CD14-positive monocyte (primary cell): ENCODE measurements around the gene GPX3. TPM values are rescaled to one million over a fixed set of nuclear protein-coding genes. Genes with fewer than 3 reads are reported as not detected.

ENCODE experiments used
- DNase-seq, 3 donors: peaks; one replicate each; pipeline ENCODE4 v3.0.0-alpha.2; 2011 to 2022
- H2AFZ ChIP-seq: 2 replicates; pipeline ENCODE4 v1.6.0; 2012; ENCODE audit warnings: mild to moderate bottlenecking, low read depth, low read length, inconsistent platforms; ENCODE audit not compliant: insufficient read depth, poor library complexity, severe bottlenecking
- H3K27ac ChIP-seq, 2 donors: 1 replicate in 1 of 2; 2 replicates in 1 of 2; pipeline ENCODE4 v1.5.1; 2012 to 2013; ENCODE audit warnings: low read length in 2 of 2, control low read depth in 1 of 2, inconsistent platforms in 1 of 2, low read depth in 1 of 2, mild to moderate bottlenecking in 1 of 2
- H3K27me3 ChIP-seq, 2 donors: one replicate each; pipeline versions ENCODE4 v1.6.0 to v1.6.1; 2011 to 2013; ENCODE audit warnings: low read length in 2 of 2; ENCODE audit not compliant: control insufficient read depth in 2 of 2, insufficient read depth in 2 of 2
- H3K36me3 ChIP-seq, 2 donors: replicated peaks in 1 of 2; 1 replicate in 1 of 2; 2 replicates in 1 of 2; pipeline versions ENCODE4 v1.5.1 to v1.6.1; 2012 to 2013; ENCODE audit warnings: low read length in 2 of 2, control low read depth in 1 of 2, inconsistent platforms in 1 of 2, mild to moderate bottlenecking in 1 of 2; ENCODE audit not compliant: insufficient read depth in 2 of 2, control insufficient read depth in 1 of 2
- H3K4me1 ChIP-seq, 2 donors: 1 replicate in 1 of 2; 2 replicates in 1 of 2; pipeline versions ENCODE4 v1.5.1 to v1.6.1; 2012 to 2013; ENCODE audit warnings: low read length in 2 of 2, control low read depth in 1 of 2, inconsistent platforms in 1 of 2, mild to moderate bottlenecking in 1 of 2, moderate library complexity in 1 of 2; ENCODE audit not compliant: insufficient read depth in 2 of 2, control insufficient read depth in 1 of 2
- H3K4me2 ChIP-seq: replicated peaks from 2 replicates; pipeline ENCODE3; 2012; ENCODE audit warnings: low read length, moderate library complexity, mild to moderate bottlenecking; ENCODE audit not compliant: poor library complexity, severe bottlenecking; ENCODE audit errors: extremely low read depth
- H3K4me3 ChIP-seq, 3 experiments: fragments of 200-600 bp in 1 of 3; sonication (generic) in 1 of 3; replicated peaks in 1 of 3; 1 replicate in 2 of 3; 2 replicates in 1 of 3; pipeline ENCODE4 v1.5.1; 2011 to 2013; ENCODE audit warnings: low read length in 3 of 3, mild to moderate bottlenecking in 3 of 3, control low read depth in 2 of 3, low read depth in 2 of 3, inconsistent platforms in 1 of 3, moderate library complexity in 1 of 3
- H3K79me2 ChIP-seq: 2 replicates; pipeline ENCODE4 v1.6.0; 2012; ENCODE audit warnings: mild to moderate bottlenecking, control low read depth, inconsistent platforms, low read length, moderate library complexity; ENCODE audit not compliant: insufficient read depth
- H3K9ac ChIP-seq: 2 replicates; pipeline ENCODE4 v1.6.0; 2017; ENCODE audit warnings: low read length, mild to moderate bottlenecking; ENCODE audit not compliant: insufficient read depth, poor library complexity, severe bottlenecking
- H3K9me3 ChIP-seq, 2 donors: replicated peaks in 1 of 2; 1 replicate in 1 of 2; 2 replicates in 1 of 2; pipeline versions ENCODE4 v1.5.1 to v1.6.1; 2012 to 2013; ENCODE audit warnings: low read length in 2 of 2, control low read depth in 1 of 2; ENCODE audit not compliant: control insufficient read depth in 1 of 2, insufficient read depth in 1 of 2
- H4K20me1 ChIP-seq: 2 replicates; pipeline ENCODE4 v1.6.0; 2012; ENCODE audit warnings: mild to moderate bottlenecking, low read length, control low read depth, moderate library complexity; ENCODE audit not compliant: insufficient read depth
- H3K27ac Mint-ChIP-seq, 7 donors: one replicate each; pipeline ENCODE4 v1.8.0; 2020; ENCODE audit warnings: mild to moderate bottlenecking in 7 of 7, mixed read lengths in 7 of 7, moderate library complexity in 6 of 7, inconsistent platforms in 2 of 7
- H3K27me3 Mint-ChIP-seq, 3 donors: one replicate each; pipeline ENCODE4 v1.8.0; 2021 to 2022; ENCODE audit warnings: low read depth in 3 of 3, mild to moderate bottlenecking in 3 of 3, mixed read lengths in 3 of 3, moderate library complexity in 3 of 3, inconsistent platforms in 1 of 3
- H3K36me3 Mint-ChIP-seq, 2 donors: one replicate each; pipeline ENCODE4 v1.8.0; 2020; ENCODE audit warnings: mixed read lengths in 2 of 2, inconsistent platforms in 1 of 2, mild to moderate bottlenecking in 1 of 2
- H3K4me1 Mint-ChIP-seq: one replicate; pipeline ENCODE4 v1.8.0; 2020; ENCODE audit warnings: mild to moderate bottlenecking, mixed read lengths
- H3K4me3 Mint-ChIP-seq, 2 donors: one replicate each; pipeline ENCODE4 v1.8.0; 2020; ENCODE audit warnings: mild to moderate bottlenecking in 2 of 2, mixed read lengths in 2 of 2, moderate library complexity in 1 of 2
- H3K9me3 Mint-ChIP-seq, 7 donors: one replicate each; pipeline ENCODE4 v1.8.0; 2020 to 2022; ENCODE audit warnings: mixed read lengths in 7 of 7, mild to moderate bottlenecking in 6 of 7, moderate library complexity in 6 of 7, inconsistent platforms in 2 of 7
- WGBS: methylation state at CpG from one replicate; pipeline ENCODE4 v1.1.5; 2013; ENCODE audit warnings: missing lambda C conversion rate; ENCODE audit not compliant: insufficient coverage; 5-methylcytosine and 5-hydroxymethylcytosine counted together
- intact Hi-C, 2 donors: fragments of 100-400 bp; cut with micrococcal nuclease; formaldehyde crosslinking; loops; one replicate each; pipeline versions ENCODE4 v1.15.0 to v1.15.1; 2023
- polyA plus RNA-seq, 3 donors: library from polyadenylated mRNA; depleted of rRNA in 1 of 3; unstranded in 2 of 3; stranded (reverse) in 1 of 3; fragments of 300-500 nt in 2 of 3; fragments of >200 nt in 1 of 3; fragmentation: Illumina TruSeq in 2 of 3; gene quantifications; 1 replicate in 2 of 3; 2 replicates in 1 of 3; pipeline ENCODE4 v1.2.3, GENCODE V29; 2012 to 2021
- TF ChIP-seq, protein P1 (sequence below): fragments of 200-600 bp; IDR thresholded peaks from one replicate; pipeline ENCODE4 v1.8.0; 2022; ENCODE audit warnings: antibody characterized with exemption, mild to moderate bottlenecking

GPX3 gene
- polyA plus RNA-seq, 3 donors: 3.5 to 12.7 (median 3.8) TPM

GRCh38 chr5:151001436-151001835 is 19.0 kb upstream of the GPX3 start:
- Histone ChIP-seq H2AFZ (no peak overlapping the region), H3K79me2 (no peaks in the 10 kb centered on the region), H3K27ac (no peak overlapping the region), H3K9ac (no peak overlapping the region), H4K20me1 (no peaks in the 10 kb centered on the region), H3K4me1 (peaks cover 6 to 7% of the 10 kb centered on the region in 2 donors), H3K4me3 (no peak overlapping the region), H3K4me2 (no peak overlapping the region), H3K36me3 (no peaks in the 10 kb centered on the region), H3K9me3 (no peaks in the 10 kb centered on the region), H3K27me3 (no peaks in the 10 kb centered on the region)
- Mint-ChIP-seq H3K36me3 (no peaks in the 10 kb centered on the region), H3K9me3 (peaks cover 0 to 8% (median 2%) of the 10 kb centered on the region in 7 donors), H3K4me1 (peaks cover 8% of the 10 kb centered on the region), H3K4me3 (no peak overlapping the region), H3K27me3 (peaks cover 0 to 2% (median 1%) of the 10 kb centered on the region in 3 donors), H3K27ac (no peak overlapping the region)
- DNase-seq: no peak
- TF ChIP-seq, protein P1, sequence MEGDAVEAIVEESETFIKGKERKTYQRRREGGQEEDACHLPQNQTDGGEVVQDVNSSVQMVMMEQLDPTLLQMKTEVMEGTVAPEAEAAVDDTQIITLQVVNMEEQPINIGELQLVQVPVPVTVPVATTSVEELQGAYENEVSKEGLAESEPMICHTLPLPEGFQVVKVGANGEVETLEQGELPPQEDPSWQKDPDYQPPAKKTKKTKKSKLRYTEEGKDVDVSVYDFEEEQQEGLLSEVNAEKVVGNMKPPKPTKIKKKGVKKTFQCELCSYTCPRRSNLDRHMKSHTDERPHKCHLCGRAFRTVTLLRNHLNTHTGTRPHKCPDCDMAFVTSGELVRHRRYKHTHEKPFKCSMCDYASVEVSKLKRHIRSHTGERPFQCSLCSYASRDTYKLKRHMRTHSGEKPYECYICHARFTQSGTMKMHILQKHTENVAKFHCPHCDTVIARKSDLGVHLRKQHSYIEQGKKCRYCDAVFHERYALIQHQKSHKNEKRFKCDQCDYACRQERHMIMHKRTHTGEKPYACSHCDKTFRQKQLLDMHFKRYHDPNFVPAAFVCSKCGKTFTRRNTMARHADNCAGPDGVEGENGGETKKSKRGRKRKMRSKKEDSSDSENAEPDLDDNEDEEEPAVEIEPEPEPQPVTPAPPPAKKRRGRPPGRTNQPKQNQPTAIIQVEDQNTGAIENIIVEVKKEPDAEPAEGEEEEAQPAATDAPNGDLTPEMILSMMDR: no peak
- WGBS: 100% methylated on average over 2 of the region's 4 CpGs
- intact Hi-C loops: no loop called here

GRCh38 chr5:151002250-151002649 is 18.1 kb upstream of the GPX3 start:
- no peak overlapping the region for H3K4me3 Mint-ChIP-seq
- H3K27me3 Mint-ChIP-seq: peaks cover 0 to 2% (median 2%) of the 10 kb centered on the region in 3 donors
- intact Hi-C loops: no loop called here
- peak in 1 of 3 donors; percentile 24 for DNase-seq
- H3K9me3 ChIP-seq: no peaks in the 10 kb centered on the region
- no peak overlapping the region for H3K4me2 ChIP-seq
- no peaks in the 10 kb centered on the region for H3K36me3 Mint-ChIP-seq
- no peak overlapping the region for H3K27ac ChIP-seq
- H3K27ac Mint-ChIP-seq: peak overlapping the region in 1 of 7 donors; percentile 57
- H3K27me3 ChIP-seq: no peaks in the 10 kb centered on the region
- no peak overlapping the region for H2AFZ ChIP-seq
- TF ChIP-seq, protein P1: peak; percentile 41
- no CpG with 5 or more reads among the region's 2 CpGs for WGBS
- no peaks in the 10 kb centered on the region for H3K36me3 ChIP-seq
- H3K4me3 ChIP-seq: no peak overlapping the region
- H4K20me1 ChIP-seq: no peaks in the 10 kb centered on the region
- peaks cover 13 to 15% of the 10 kb centered on the region in 2 donors for H3K4me1 ChIP-seq
- H3K9me3 Mint-ChIP-seq: peaks cover 0 to 4% (median 1%) of the 10 kb centered on the region in 7 donors
- no peaks in the 10 kb centered on the region for H3K79me2 ChIP-seq
- H3K9ac ChIP-seq: no peak overlapping the region
- H3K4me1 Mint-ChIP-seq: peaks cover 14% of the 10 kb centered on the region
